Sigmoid colon (tissue), 4 donors: ENCODE data around the gene TCF12.

Experiments used
- EP300 ChIP-seq, 4 donors: sonication (generic); formaldehyde crosslinking; IDR thresholded peaks; one replicate each; pipeline ENCODE4 v1.6.1; 2017; ENCODE audit warnings: antibody characterized with exemption in 4 of 4
- POLR2A ChIP-seq, 2 donors: fragments of 450-650 bp; IDR thresholded peaks; one replicate each; pipeline ENCODE4 v1.6.1; 2016; ENCODE audit warnings: antibody characterized with exemption in 2 of 2, mild to moderate bottlenecking in 2 of 2, moderate library complexity in 2 of 2
- POLR2AphosphoS5 ChIP-seq, 4 donors: sonication (generic); formaldehyde crosslinking; IDR thresholded peaks; one replicate each; pipeline ENCODE4 v1.6.1; 2017; ENCODE audit warnings: antibody characterized with exemption in 4 of 4
- TF ChIP-seq, protein P1 (sequence below), 4 experiments: fragments of 450-650 bp in 3 of 4; fragments of 200-600 bp in 1 of 4; IDR thresholded peaks; one replicate each; pipeline ENCODE4 v1.5.1; 2016 to 2019; ENCODE audit warnings: antibody characterized with exemption in 4 of 4, mild to moderate bottlenecking in 3 of 4, moderate library complexity in 2 of 4

DNA sequence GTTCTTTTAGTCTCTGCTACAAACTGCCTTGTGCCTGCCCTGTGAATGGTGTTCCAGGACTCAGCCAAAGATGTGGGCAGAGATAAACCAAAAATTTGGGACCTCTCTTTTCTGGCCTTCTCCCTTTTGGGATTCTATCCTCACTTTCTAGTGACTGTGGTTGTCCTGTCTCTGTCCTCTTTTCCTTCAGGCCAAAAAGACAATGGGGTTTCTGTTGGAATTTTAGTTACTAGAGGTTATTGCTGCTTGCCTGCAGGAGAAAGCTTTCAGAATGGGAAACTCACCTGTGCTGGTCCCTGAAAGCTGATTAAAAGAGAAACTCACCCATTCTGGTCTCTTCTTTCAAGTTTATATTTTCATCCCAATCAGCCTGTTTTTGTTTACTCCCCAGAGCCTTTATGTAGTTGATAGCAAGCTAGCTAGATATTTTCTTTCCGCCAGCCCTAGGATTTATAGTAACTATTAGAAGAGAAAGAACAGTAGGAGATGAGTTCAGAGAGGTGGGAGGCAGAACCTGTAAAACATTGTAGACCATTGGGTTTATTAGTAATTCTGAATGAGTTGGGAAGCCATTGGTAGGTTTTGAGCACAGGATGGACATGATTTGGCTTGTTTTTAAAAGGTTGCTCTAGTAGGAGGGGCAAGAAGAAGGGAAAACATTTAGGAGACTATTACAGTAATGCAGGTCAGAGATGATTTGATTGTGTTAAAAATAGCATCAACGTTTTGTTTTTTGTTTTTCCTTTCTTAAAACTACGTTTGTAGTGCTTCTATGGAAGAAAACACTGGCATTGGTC lies 138.9 kb downstream of the TCF12 start:
- TF ChIP-seq, protein P1, sequence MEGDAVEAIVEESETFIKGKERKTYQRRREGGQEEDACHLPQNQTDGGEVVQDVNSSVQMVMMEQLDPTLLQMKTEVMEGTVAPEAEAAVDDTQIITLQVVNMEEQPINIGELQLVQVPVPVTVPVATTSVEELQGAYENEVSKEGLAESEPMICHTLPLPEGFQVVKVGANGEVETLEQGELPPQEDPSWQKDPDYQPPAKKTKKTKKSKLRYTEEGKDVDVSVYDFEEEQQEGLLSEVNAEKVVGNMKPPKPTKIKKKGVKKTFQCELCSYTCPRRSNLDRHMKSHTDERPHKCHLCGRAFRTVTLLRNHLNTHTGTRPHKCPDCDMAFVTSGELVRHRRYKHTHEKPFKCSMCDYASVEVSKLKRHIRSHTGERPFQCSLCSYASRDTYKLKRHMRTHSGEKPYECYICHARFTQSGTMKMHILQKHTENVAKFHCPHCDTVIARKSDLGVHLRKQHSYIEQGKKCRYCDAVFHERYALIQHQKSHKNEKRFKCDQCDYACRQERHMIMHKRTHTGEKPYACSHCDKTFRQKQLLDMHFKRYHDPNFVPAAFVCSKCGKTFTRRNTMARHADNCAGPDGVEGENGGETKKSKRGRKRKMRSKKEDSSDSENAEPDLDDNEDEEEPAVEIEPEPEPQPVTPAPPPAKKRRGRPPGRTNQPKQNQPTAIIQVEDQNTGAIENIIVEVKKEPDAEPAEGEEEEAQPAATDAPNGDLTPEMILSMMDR (IDR thresholded peaks at IDR 0.05), result no peak
- TF ChIP-seq EP300 (IDR thresholded peaks at IDR 0.05), result no peak
- TF ChIP-seq POLR2A (IDR thresholded peaks at IDR 0.05), result no peak
- no peak for TF ChIP-seq POLR2AphosphoS5 (IDR thresholded peaks at IDR 0.05)
